ENCODE data around the gene KIF26B.

- TF ChIP-seq CTCF (IDR thresholded peaks at IDR 0.05): no peak
- TF ChIP-seq MAX (CRISPR knock-in tag; IDR thresholded peaks at IDR 0.05): no peak
- TF ChIP-seq E2F4 (CRISPR knock-in tag; IDR thresholded peaks at IDR 0.05; ENCODE audit: borderline replicate concordance, low read depth): no peak
- TF ChIP-seq STAT6 (CRISPR knock-in tag; conservative IDR thresholded peaks at IDR 0.05; ENCODE audit: low read depth): no peak
- TF ChIP-seq USF2 (CRISPR knock-in tag; IDR thresholded peaks at IDR 0.05): no peak
- TF ChIP-seq CBFB (CRISPR knock-in tag; IDR thresholded peaks at IDR 0.05; ENCODE audit: low read depth): no peak
- TF ChIP-seq MLX (CRISPR knock-in tag; IDR thresholded peaks at IDR 0.05): no peak
- no peak for TF ChIP-seq NR2C2 (CRISPR knock-in tag; IDR thresholded peaks at IDR 0.05)
- TF ChIP-seq TCF7 (CRISPR knock-in tag; IDR thresholded peaks at IDR 0.05; ENCODE audit: low read depth): no peak
- no peak for TF ChIP-seq TEAD1 (CRISPR knock-in tag; IDR thresholded peaks at IDR 0.05)
- TF ChIP-seq PRDM15 (CRISPR knock-in tag; IDR thresholded peaks at IDR 0.05): no peak
These were observed 90.4 kb downstream of the KIF26B start for GRCh38 chr1:245245021-245245667.
